Progenitor cell of endocrine pancreas (in vitro differentiated cells): ENCODE measurements around the gene ABO. TPM values are rescaled to one million over a fixed set of nuclear protein-coding genes. Genes with fewer than 3 reads are reported as not detected.
"Not testable (repeated sequence)": the region's sequence is repeated elsewhere in the genome, so short reads cannot be mapped to it uniquely, and the experiment has no call there.

Experiments used
- DNase-seq: peaks from one replicate; pipeline ENCODE4 v3.0.0; 2021; ENCODE audit warnings: low spot score; ENCODE audit not compliant: unreplicated experiment
- H3K27ac Mint-ChIP-seq: 2 replicates; pipeline ENCODE4 v1.8.0; 2021; ENCODE audit warnings: mild to moderate bottlenecking, moderate library complexity, mixed read lengths
- H3K27me3 Mint-ChIP-seq: 2 replicates; pipeline ENCODE4 v1.8.0; 2021; ENCODE audit warnings: mixed read lengths
- H3K36me3 Mint-ChIP-seq: 2 replicates; pipeline ENCODE4 v1.8.0; 2022; ENCODE audit warnings: mixed read lengths; ENCODE audit not compliant: insufficient read depth
- H3K4me1 Mint-ChIP-seq: 2 replicates; pipeline ENCODE4 v1.8.0; 2021; ENCODE audit warnings: low read depth, mixed read lengths
- H3K4me3 Mint-ChIP-seq: 2 replicates; pipeline ENCODE4 v1.8.0; 2021; ENCODE audit warnings: low read depth, mild to moderate bottlenecking, moderate library complexity, mixed read lengths
- H3K9me3 Mint-ChIP-seq: 2 replicates; pipeline ENCODE4 v1.8.0; 2021; ENCODE audit warnings: low read depth, mixed read lengths
- total RNA-seq: library from RNA; stranded (reverse); gene quantifications from 2 replicates; pipeline ENCODE4 v1.2.1, GENCODE V29; 2021
- TF ChIP-seq, protein P1 (sequence below): fragments of 200-600 bp; sonication (generic); IDR thresholded peaks from one replicate; pipeline ENCODE4 v1.5.0; 2021; ENCODE audit warnings: antibody characterized with exemption, mild to moderate bottlenecking; ENCODE audit not compliant: unreplicated experiment

ABO gene
- total RNA-seq, 1 donor from 2014 or later = 10.3 TPM

DNA sequence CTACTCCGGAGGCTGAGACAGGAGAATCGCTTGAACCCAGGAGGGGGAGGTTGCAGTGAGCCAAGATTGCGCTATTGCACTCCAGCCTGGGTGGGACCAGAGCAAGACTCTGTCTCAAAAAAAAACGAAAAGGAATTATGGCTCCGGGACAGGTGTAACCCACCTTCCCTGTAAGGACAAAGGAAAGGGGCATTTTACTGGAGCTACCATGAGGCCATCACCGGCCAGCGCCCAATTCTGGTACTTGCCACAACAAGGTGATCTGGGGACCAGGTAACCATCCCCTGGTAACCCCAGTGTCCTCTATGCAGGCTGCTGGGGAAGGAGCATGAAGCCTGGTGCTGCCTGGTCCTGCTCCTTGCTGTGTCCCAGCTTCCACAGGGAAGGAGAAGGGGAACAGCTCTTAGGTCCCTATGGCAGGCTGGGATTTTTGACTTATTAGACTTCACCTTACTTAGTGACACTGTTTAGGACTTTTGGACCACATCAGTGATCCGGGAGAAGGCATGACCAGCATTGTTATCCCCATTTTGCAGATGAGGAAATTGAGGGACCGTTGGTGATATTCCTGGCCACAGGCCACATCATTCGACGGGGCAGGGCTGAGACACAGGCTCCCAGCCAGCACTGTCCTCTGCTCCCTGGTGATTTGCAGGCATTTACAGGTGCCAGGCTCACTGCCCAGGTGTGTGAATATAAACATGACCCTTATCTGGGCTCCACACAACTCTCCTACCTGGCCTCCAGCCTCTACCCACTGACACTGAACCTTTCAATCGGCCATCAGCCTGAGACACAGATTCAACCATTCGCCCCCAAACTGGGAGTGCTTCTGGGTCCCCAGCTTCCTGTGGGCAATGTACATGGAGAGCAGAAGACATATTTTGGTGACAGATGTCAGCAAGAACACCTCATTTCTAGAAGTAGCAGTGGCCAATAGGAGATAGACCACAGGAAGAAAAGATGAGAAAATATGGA is 26.5 kb upstream of the ABO start:
- Mint-ChIP-seq H3K27ac (peak overlapping the region; percentile 47), H3K9me3 (no peaks in the 10 kb centered on the region), H3K4me1 (peaks cover 5% of the 10 kb centered on the region), H3K4me3 (no peak overlapping the region), H3K27me3 (peaks cover 14% of the 10 kb centered on the region), H3K36me3 (no peaks in the 10 kb centered on the region)
- no peak for DNase-seq
- TF ChIP-seq, protein P1, sequence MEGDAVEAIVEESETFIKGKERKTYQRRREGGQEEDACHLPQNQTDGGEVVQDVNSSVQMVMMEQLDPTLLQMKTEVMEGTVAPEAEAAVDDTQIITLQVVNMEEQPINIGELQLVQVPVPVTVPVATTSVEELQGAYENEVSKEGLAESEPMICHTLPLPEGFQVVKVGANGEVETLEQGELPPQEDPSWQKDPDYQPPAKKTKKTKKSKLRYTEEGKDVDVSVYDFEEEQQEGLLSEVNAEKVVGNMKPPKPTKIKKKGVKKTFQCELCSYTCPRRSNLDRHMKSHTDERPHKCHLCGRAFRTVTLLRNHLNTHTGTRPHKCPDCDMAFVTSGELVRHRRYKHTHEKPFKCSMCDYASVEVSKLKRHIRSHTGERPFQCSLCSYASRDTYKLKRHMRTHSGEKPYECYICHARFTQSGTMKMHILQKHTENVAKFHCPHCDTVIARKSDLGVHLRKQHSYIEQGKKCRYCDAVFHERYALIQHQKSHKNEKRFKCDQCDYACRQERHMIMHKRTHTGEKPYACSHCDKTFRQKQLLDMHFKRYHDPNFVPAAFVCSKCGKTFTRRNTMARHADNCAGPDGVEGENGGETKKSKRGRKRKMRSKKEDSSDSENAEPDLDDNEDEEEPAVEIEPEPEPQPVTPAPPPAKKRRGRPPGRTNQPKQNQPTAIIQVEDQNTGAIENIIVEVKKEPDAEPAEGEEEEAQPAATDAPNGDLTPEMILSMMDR = no peak

DNA sequence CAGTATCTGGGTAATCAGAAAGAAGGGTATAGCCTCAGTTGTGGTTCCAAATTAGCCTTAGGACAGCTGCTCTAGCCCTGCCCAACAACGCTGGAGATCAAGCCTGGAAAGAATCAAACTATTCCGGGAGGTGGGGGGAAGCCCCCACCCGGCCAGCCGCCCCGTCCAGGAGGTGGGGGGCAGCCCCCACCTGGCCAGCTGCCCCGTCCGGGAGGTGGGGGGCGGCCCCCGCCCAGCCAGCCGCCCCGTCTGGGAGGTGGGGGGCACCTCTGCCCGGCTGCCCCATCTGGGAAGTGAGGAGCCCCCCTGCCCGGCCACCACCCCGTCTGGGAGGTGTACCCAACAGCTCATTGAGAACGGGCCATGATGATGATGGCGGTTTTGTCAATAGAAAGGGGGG is 25.0 kb upstream of the ABO start:
- H3K4me1 Mint-ChIP-seq, H3K9me3 Mint-ChIP-seq, DNase-seq, H3K36me3 Mint-ChIP-seq, H3K4me3 Mint-ChIP-seq, H3K27me3 Mint-ChIP-seq, H3K27ac Mint-ChIP-seq: not testable (repeated sequence)

DNA sequence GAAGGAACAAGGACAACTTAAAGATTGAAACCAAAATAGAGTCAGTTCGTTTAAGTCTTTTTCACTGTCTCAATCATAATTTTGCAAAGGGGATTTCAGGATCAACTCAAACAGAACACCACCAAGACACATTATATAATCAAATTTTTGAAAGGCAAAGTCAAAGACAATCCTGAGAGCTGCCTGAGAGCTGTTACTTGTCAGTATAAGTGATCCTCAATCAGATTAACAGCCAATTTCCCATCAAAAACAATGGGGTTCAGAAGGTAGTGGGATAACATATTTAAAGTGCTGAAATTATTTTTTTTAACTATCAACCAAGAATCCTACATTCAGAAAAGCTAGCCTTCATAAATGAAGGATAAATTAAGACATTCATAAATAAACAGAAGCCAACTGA is 19.3 kb upstream of the ABO start:
- peaks cover 42% of the 10 kb centered on the region for H3K9me3 Mint-ChIP-seq
- H3K4me3 Mint-ChIP-seq = no peak overlapping the region
- no peaks in the 10 kb centered on the region for H3K4me1 Mint-ChIP-seq

DNA sequence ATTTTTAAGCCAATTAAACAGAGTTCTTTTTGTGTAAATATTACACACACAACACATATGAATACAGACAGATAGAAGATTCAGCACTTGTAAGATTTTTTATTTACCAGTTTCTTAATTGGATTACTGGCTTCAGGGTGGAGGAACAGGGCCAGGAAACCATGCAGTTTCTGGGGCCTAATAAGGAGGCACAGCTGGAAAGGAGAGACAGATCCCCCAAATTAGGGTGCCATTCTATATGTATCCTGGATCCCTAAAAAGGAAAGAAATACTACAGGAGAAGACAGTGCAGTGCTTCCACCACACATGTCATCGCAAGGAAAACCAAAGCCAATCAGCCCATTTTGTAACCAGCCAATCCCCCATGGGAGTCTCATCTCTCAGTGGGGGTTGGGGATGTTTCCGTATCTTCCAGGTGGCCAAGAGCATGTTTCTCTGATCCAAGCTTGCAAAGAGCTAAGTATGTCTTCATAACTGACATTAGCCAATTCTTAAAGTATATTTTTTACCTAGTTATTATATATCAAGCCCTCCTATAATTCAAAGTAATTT is 15.8 kb upstream of the ABO start:
- Mint-ChIP-seq H3K36me3 (peaks cover 3% of the 10 kb centered on the region), H3K4me3 (no peak overlapping the region), H3K4me1 (no peaks in the 10 kb centered on the region), H3K9me3 (peaks cover 44% of the 10 kb centered on the region), H3K27me3 (peaks cover 3% of the 10 kb centered on the region), H3K27ac (no peak overlapping the region)
- no peak for DNase-seq
- TF ChIP-seq, protein P1 = no peak

More for the DNA sequence above, 19.3 kb upstream of the ABO start:
- no peak for DNase-seq
- TF ChIP-seq, protein P1 = no peak
- Mint-ChIP-seq H3K27ac (no peak overlapping the region), H3K36me3 (peaks cover 2% of the 10 kb centered on the region), H3K27me3 (peaks cover 3% of the 10 kb centered on the region)

DNA sequence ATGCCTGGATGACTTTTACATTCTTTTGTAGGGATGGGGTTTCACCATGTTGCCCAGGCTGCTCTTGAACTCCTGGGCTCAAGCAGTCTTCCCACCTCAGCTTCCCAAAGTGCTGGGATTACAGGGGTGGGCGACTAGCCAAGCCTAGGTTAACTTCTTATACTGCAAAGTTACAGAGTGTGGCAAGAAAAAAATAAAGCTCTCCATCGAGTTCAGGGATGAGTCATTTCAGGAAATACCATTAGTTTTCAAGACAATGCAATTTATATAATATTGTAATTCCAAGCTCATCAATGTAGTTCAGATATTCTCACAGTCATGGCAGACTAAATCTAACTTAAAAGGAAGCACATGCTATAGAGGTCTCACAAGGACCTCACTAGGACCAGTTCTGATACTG is 11.5 kb upstream of the ABO start:
- Mint-ChIP-seq H3K27ac (no peak overlapping the region), H3K4me3 (no peak overlapping the region), H3K36me3 (peaks cover 1% of the 10 kb centered on the region), H3K9me3 (peaks cover 21% of the 10 kb centered on the region), H3K4me1 (no peaks in the 10 kb centered on the region), H3K27me3 (no peaks in the 10 kb centered on the region)
- TF ChIP-seq, protein P1 = no peak
- DNase-seq = no peak
